Lower lobe of right lung (tissue), 2 donors: ENCODE results near the gene WSB2. TPM values are rescaled to one million over a fixed set of nuclear protein-coding genes. Genes with fewer than 3 reads are reported as not detected.

Source experiments
- ATAC-seq, 2 donors: fragments of 200-7000 bp; cut with Tn5 transposase; one replicate each; pipeline ENCODE4 v1.9.1; 2020 to 2022; ENCODE audit warnings: mild to moderate bottlenecking in 2 of 2, moderate library complexity in 2 of 2
- DNase-seq: peaks from one replicate; pipeline ENCODE4 v3.0.0-alpha.2; 2020
- H3K27ac ChIP-seq: fragments of 200-600 bp; one replicate; pipeline ENCODE4 v1.8.0; 2022
- H3K27me3 ChIP-seq: fragments of 200-600 bp; one replicate; pipeline ENCODE4 v1.8.0; 2022; ENCODE audit warnings: low read depth
- H3K36me3 ChIP-seq: fragments of 200-600 bp; one replicate; pipeline ENCODE4 v1.8.0; 2022; ENCODE audit warnings: mild to moderate bottlenecking
- H3K4me1 ChIP-seq: fragments of 200-600 bp; one replicate; pipeline ENCODE4 v1.8.0; 2022
- H3K4me3 ChIP-seq: fragments of 200-600 bp; one replicate; pipeline ENCODE4 v1.8.0; 2022; ENCODE audit warnings: mild to moderate bottlenecking
- H3K9me3 ChIP-seq: fragments of 200-600 bp; one replicate; pipeline ENCODE4 v1.8.0; 2022
- CTCF ChIP-seq: fragments of 200-600 bp; IDR thresholded peaks from one replicate; pipeline ENCODE4 v1.8.0; 2022; ENCODE audit warnings: antibody characterized with exemption, mild to moderate bottlenecking
- intact Hi-C: fragments of 100-400 bp; cut with DNase I; formaldehyde crosslinking; loops from one replicate; pipeline ENCODE4 v1.11.0; 2022
- total RNA-seq: library from RNA; stranded (reverse); fragmentation: NEBNext Ultra II Directional; extraction: Animal tissue kit (Norgen Biotek cat#: 25700); gene quantifications from one replicate; pipeline ENCODE4 v1.2.1, GENCODE V29; 2021
- donor health status: DM: no; HTN: yes; CAD: no; lungs with severe emphysema.

The WSB2 gene
- total RNA-seq, 1 donor from 2014 or later = 75.1 TPM

- no peak for TF ChIP-seq CTCF
- DNase-seq (no peak), ATAC-seq (no peak)
- no peaks in the 10 kb centered on the region for H3K27me3 ChIP-seq
- peaks cover 45% of the 10 kb centered on the region for H3K4me1 ChIP-seq
- peak overlapping the region; percentile 50 for H3K27ac ChIP-seq
- H3K36me3 ChIP-seq = peaks cover 57% of the 10 kb centered on the region
- H3K9me3 ChIP-seq = no peaks in the 10 kb centered on the region
- H3K4me3 ChIP-seq = no peak overlapping the region
- intact Hi-C loops = no loop called here
These were observed 9.7 kb downstream of the WSB2 start for GRCh38 chr12:118050972-118051910.

GRCh38 chr12:118046430-118046829 lies 14.5 kb downstream of the WSB2 start:
- intact Hi-C loops = no loop called here

GRCh38 chr12:118044577-118044976 lies 16.4 kb downstream of the WSB2 start:
- Histone ChIP-seq H3K27me3 (no peaks in the 10 kb centered on the region), H3K27ac (no peak overlapping the region), H3K4me3 (no peak overlapping the region), H3K36me3 (peaks cover 93% of the 10 kb centered on the region), H3K9me3 (no peaks in the 10 kb centered on the region), H3K4me1 (no peaks in the 10 kb centered on the region)
- TF ChIP-seq CTCF = no peak
- ATAC-seq (no peak), DNase-seq (no peak)
- intact Hi-C loops = no loop called here

More at GRCh38 chr12:118046430-118046829, 14.5 kb downstream of the WSB2 start:
- DNase-seq = no peak
- TF ChIP-seq CTCF = no peak
- H3K4me1 ChIP-seq = peaks cover 3% of the 10 kb centered on the region
- no peak overlapping the region for H3K27ac ChIP-seq
- no peak overlapping the region for H3K4me3 ChIP-seq
- no peaks in the 10 kb centered on the region for H3K9me3 ChIP-seq
- H3K27me3 ChIP-seq = no peaks in the 10 kb centered on the region
- ATAC-seq = no peak
- peaks cover 94% of the 10 kb centered on the region for H3K36me3 ChIP-seq

GRCh38 chr12:118044075-118044474 lies 16.9 kb downstream of the WSB2 start:
- DNase-seq (no peak), ATAC-seq (no peak)
- H3K4me1 ChIP-seq = no peaks in the 10 kb centered on the region
- no peak for TF ChIP-seq CTCF
- intact Hi-C loops = no loop called here
- H3K9me3 ChIP-seq = no peaks in the 10 kb centered on the region
- H3K36me3 ChIP-seq = peaks cover 93% of the 10 kb centered on the region
- H3K4me3 ChIP-seq = no peak overlapping the region
- no peaks in the 10 kb centered on the region for H3K27me3 ChIP-seq
- no peak overlapping the region for H3K27ac ChIP-seq

- TF ChIP-seq CTCF = no peak
- Histone ChIP-seq H3K27ac (no peak overlapping the region), H3K9me3 (no peaks in the 10 kb centered on the region), H3K27me3 (no peaks in the 10 kb centered on the region), H3K36me3 (peaks cover 96% of the 10 kb centered on the region), H3K4me1 (no peaks in the 10 kb centered on the region), H3K4me3 (no peak overlapping the region)
- DNase-seq (no peak), ATAC-seq (no peak)
- intact Hi-C loops = no loop called here
These were observed 18.9 kb downstream of the WSB2 start for GRCh38 chr12:118042091-118042490.
